Testis (tissue), 3 donors: ENCODE data around the gene SGO1. TPM values are rescaled to one million over a fixed set of nuclear protein-coding genes. Genes with fewer than 3 reads are reported as not detected.

Experiments
- DNase-seq: peaks from one replicate; pipeline ENCODE4 v3.0.0-alpha.2; 2019
- H3K27ac ChIP-seq, 2 donors: fragments of 200-600 bp; sonication (generic); one replicate each; pipeline ENCODE4 v1.5.1; 2019
- H3K27me3 ChIP-seq: fragments of 200-600 bp; sonication (generic); one replicate; pipeline ENCODE4 v1.5.1; 2019
- H3K36me3 ChIP-seq: fragments of 200-600 bp; sonication (generic); one replicate; pipeline ENCODE4 v1.5.1; 2017; ENCODE audit warnings: low read depth; ENCODE audit errors: missing control alignments
- H3K4me1 ChIP-seq: fragments of 200-600 bp; sonication (generic); one replicate; pipeline ENCODE4 v1.5.1; 2019
- H3K4me3 ChIP-seq, 2 donors: fragments of 200-600 bp; sonication (generic); one replicate each; pipeline ENCODE4 v1.5.1; 2017 to 2019
- H3K9me3 ChIP-seq: fragments of 200-600 bp; sonication (generic); one replicate; pipeline ENCODE4 v1.5.1; 2017
- POLR2A ChIP-seq: fragments of 450-650 bp; IDR thresholded peaks from one replicate; pipeline ENCODE4 v1.6.1; 2017; ENCODE audit warnings: antibody characterized with exemption, mild to moderate bottlenecking, moderate library complexity
- WGBS, 2 donors: methylation state at CpG; one replicate each; pipeline ENCODE4 v1.1.5; 2018; 5-methylcytosine and 5-hydroxymethylcytosine counted together
- intact Hi-C: fragments of 100-400 bp; cut with DNase I; formaldehyde crosslinking; loops from one replicate; pipeline ENCODE4 v1.15.1; 2023; ENCODE audit warnings: low total_unique reads
- polyA plus RNA-seq: library from polyadenylated mRNA; stranded (reverse); fragments of 350-450 nt; fragmentation: Illumina TruSeq; extraction: RNeasy Lipid Tissue Mini Kit (QIAGEN cat#74804); gene quantifications from one replicate; pipeline ENCODE4 v1.2.3, GENCODE V29; 2014; ENCODE audit warnings: low read depth, low replicate concordance; ENCODE audit not compliant: insufficient read depth
- total RNA-seq, 2 donors: library from RNA; depleted of rRNA; stranded (reverse); fragments of >200 nt; gene quantifications; one replicate each; pipeline ENCODE4 v1.2.3, GENCODE V29; 2016
- TF ChIP-seq, protein P1 (sequence below), 3 experiments: fragments of 450-650 bp in 2 of 3; fragments of 200-600 bp in 1 of 3; sonication (generic) in 1 of 3; IDR thresholded peaks; one replicate each; pipeline ENCODE4 v1.5.1; 2016 to 2019; ENCODE audit warnings: antibody characterized with exemption in 3 of 3, mild to moderate bottlenecking in 2 of 3, moderate library complexity in 1 of 3

SGO1 gene
- total and polyA plus RNA-seq, 3 donors from 2014 or later = 4.4 to 11.9 (median 10.0) TPM

- no peak for TF ChIP-seq POLR2A
- TF ChIP-seq, protein P1, sequence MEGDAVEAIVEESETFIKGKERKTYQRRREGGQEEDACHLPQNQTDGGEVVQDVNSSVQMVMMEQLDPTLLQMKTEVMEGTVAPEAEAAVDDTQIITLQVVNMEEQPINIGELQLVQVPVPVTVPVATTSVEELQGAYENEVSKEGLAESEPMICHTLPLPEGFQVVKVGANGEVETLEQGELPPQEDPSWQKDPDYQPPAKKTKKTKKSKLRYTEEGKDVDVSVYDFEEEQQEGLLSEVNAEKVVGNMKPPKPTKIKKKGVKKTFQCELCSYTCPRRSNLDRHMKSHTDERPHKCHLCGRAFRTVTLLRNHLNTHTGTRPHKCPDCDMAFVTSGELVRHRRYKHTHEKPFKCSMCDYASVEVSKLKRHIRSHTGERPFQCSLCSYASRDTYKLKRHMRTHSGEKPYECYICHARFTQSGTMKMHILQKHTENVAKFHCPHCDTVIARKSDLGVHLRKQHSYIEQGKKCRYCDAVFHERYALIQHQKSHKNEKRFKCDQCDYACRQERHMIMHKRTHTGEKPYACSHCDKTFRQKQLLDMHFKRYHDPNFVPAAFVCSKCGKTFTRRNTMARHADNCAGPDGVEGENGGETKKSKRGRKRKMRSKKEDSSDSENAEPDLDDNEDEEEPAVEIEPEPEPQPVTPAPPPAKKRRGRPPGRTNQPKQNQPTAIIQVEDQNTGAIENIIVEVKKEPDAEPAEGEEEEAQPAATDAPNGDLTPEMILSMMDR (IDR thresholded peaks at IDR 0.05) = no peak
- no peak overlapping the region for H3K4me3 ChIP-seq
- H3K9me3 ChIP-seq = no peaks in the 10 kb centered on the region
- no peaks in the 10 kb centered on the region for H3K27me3 ChIP-seq
- no peak overlapping the region for H3K27ac ChIP-seq
- intact Hi-C loops = no loop called here
- DNase-seq = no peak
- H3K36me3 ChIP-seq = no peaks in the 10 kb centered on the region
- no peaks in the 10 kb centered on the region for H3K4me1 ChIP-seq
These were observed 15.1 kb upstream of the SGO1 start for GRCh38 chr3:20201143-20201542.

GRCh38 chr3:20197775-20198174, 11.8 kb upstream of the SGO1 start:
- H3K27ac ChIP-seq = no peak overlapping the region
- H3K27me3 ChIP-seq = no peaks in the 10 kb centered on the region
- WGBS, 2 donors = 89 to 92% methylated on average over 3 of the region's 3 CpGs
- H3K4me3 ChIP-seq = no peak overlapping the region
- TF ChIP-seq POLR2A = no peak
- TF ChIP-seq, protein P1 (IDR thresholded peaks at IDR 0.05) = no peak
- H3K36me3 ChIP-seq = no peaks in the 10 kb centered on the region
- intact Hi-C loops = no loop called here
- no peaks in the 10 kb centered on the region for H3K9me3 ChIP-seq
- DNase-seq = no peak
- H3K4me1 ChIP-seq = no peaks in the 10 kb centered on the region

- intact Hi-C loops = no loop called here
- H3K27ac ChIP-seq = no peak overlapping the region
These were observed 8.9 kb upstream of the SGO1 start for GRCh38 chr3:20194793-20195460.

DNA sequence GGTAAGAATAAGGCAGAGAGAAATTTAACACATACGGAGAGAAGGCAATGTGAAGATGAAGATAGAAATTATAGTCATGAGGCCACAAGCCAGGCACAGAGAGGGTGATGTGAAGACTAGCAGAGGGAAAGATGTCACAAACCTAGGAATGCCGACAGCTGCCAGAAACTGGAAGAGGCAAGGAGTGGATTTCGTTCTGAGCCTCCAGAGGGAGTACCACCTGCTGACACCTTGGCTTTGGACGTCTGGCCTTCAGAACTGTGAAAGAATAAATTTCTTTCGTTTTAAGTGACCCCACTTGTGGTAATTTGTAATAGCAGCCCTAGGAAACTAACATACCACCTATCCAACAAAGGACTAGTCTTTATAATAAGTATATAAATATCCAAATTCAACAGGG, 5.0 kb upstream of the SGO1 start:
- H3K4me1 ChIP-seq = peaks cover 7% of the 10 kb centered on the region
- H3K27me3 ChIP-seq = no peaks in the 10 kb centered on the region
- DNase-seq = no peak
- no peak overlapping the region for H3K4me3 ChIP-seq
- 73 to 79% methylated on average over 5 of the region's 5 CpGs for WGBS, 2 donors
- H3K36me3 ChIP-seq = no peaks in the 10 kb centered on the region
- intact Hi-C loops = no loop called here
- no peaks in the 10 kb centered on the region for H3K9me3 ChIP-seq
- H3K27ac ChIP-seq = no peak overlapping the region
- TF ChIP-seq POLR2A = no peak
- TF ChIP-seq, protein P1 (IDR thresholded peaks at IDR 0.05) = no peak

More at GRCh38 chr3:20194793-20195460, 8.9 kb upstream of the SGO1 start:
- no peak for DNase-seq
- no peaks in the 10 kb centered on the region for H3K27me3 ChIP-seq
- no peaks in the 10 kb centered on the region for H3K9me3 ChIP-seq
- TF ChIP-seq, protein P1 (IDR thresholded peaks at IDR 0.05) = no peak
- no peak for TF ChIP-seq POLR2A
- no peak overlapping the region for H3K4me3 ChIP-seq
- H3K4me1 ChIP-seq = no peaks in the 10 kb centered on the region
- H3K36me3 ChIP-seq = no peaks in the 10 kb centered on the region
- WGBS, 2 donors = 92 to 98% methylated on average over 7 of the region's 7 CpGs

DNA sequence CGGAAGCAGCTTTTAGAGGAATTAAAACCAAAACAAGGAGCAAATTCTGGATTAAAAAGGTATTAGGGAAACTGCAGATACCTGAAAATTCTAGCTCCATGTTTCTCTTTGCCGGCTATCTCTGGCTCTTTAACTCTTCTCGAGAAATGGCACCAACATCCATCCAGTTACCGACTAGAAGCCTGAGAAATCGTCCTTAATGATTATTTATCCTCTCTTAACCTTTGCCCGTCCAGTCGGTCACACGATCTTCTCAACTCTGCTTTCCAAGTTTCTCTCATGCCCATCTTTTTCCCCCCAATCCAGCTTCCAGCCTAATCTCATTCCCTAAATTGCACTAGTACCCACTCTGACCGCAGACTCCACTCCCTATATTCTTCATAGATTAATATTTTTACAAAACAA, 596 bp upstream of the SGO1 start:
- Histone ChIP-seq H3K27me3 (no peaks in the 10 kb centered on the region), H3K4me3 (peak overlapping the region; percentile 68 to 80), H3K4me1 (peaks cover 7% of the 10 kb centered on the region), H3K9me3 (no peaks in the 10 kb centered on the region), H3K36me3 (no peaks in the 10 kb centered on the region), H3K27ac (peak overlapping the region; percentile 76 to 95)
- no peak for DNase-seq
- intact Hi-C loops = no loop called here
- WGBS, 2 donors = 1% methylated on average over 9 of the region's 9 CpGs
- no peak for TF ChIP-seq POLR2A
- TF ChIP-seq, protein P1 (IDR thresholded peaks at IDR 0.05) = no peak
